Iris pigment epithelial cell (primary cell): ENCODE results near the gene SPATA13.

Experiments used
- DNase-seq: peaks from one replicate; pipeline ENCODE4 v3.0.0-alpha.2; 2011; ENCODE audit warnings: low read depth

Gene SPATA13

GRCh38 chr13:24223341-24224231 lies 63.1 kb downstream of the SPATA13 start:
- no peak for DNase-seq

GRCh38 chr13:24224232-24224680 lies 63.7 kb downstream of the SPATA13 start:
- DNase-seq = no peak

DNA sequence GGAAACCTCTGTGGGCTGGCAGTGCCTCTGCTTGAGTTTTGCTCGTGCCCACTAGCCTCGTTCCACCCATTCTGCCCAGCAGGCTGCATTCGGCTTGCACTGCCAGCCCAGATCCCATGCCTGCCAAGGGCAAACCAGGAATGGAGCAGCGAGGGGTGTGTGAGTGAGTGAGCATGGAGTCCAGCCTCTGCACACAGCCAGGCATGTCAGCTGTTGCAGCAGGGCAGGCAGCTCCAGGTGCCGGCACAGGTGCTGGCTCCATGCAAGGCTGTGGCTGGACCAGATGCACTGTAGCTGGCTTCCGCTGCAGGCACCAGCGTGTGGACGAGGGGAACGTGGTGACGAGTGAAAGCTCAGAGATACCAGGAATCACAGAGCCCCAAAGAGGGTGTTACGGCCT lies 64.5 kb downstream of the SPATA13 start:
- DNase-seq = no peak

GRCh38 chr13:24225930-24226329 lies 65.4 kb downstream of the SPATA13 start:
- no peak for DNase-seq

- no peak for DNase-seq
These were observed 66.2 kb downstream of the SPATA13 start for GRCh38 chr13:24226762-24227161.

GRCh38 chr13:24228852-24229458 lies 68.4 kb downstream of the SPATA13 start:
- peak; percentile 81 for DNase-seq

GRCh38 chr13:24230428-24231072 lies 70.0 kb downstream of the SPATA13 start:
- no peak for DNase-seq

DNA sequence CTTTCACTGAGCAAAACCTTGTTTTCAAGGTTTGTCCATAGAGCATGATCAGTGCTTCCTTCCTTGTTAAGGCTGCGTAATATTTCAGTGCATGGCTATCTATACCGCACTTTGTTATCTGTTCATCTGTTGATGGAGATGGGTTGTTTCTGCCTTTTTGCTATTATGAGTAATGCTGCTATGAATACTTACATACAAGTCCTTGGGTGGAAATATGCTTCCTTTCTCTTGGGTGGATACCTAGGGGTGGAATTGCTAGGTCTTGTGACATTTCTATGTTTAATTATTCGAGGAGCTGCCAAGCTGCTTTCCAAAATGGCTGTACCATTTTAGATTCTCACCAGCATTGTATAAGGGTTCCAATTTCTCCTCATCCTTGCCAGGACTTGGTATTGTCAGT lies 70.9 kb downstream of the SPATA13 start:
- no peak for DNase-seq

- no peak for DNase-seq
These were observed 71.5 kb downstream of the SPATA13 start for GRCh38 chr13:24232037-24232436.

GRCh38 chr13:24232474-24232873 lies 72.0 kb downstream of the SPATA13 start:
- no peak for DNase-seq

GRCh38 chr13:24233351-24233901 lies 72.9 kb downstream of the SPATA13 start:
- peak; percentile 63 for DNase-seq

- no peak for DNase-seq
These were observed 73.8 kb downstream of the SPATA13 start for GRCh38 chr13:24234200-24234915.

DNA sequence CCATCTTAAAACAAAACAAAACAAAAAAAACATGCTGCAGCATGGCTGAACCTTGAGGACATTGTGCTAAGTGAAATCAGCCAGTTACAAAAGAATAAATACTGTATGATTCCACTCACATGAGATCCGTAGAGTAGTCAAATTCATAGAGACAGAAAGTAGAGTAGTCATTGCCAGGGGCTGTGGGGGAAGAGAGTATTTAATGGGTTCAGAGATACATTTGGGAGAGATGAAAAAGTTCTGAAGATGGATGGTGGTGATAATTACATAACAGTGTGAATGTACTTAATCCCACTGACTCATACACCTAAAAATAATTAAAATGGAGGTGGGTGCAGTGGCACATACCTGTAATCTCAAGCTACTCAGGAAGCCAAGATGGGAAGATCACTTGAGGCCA lies 76.8 kb downstream of the SPATA13 start:
- no peak for DNase-seq

DNA sequence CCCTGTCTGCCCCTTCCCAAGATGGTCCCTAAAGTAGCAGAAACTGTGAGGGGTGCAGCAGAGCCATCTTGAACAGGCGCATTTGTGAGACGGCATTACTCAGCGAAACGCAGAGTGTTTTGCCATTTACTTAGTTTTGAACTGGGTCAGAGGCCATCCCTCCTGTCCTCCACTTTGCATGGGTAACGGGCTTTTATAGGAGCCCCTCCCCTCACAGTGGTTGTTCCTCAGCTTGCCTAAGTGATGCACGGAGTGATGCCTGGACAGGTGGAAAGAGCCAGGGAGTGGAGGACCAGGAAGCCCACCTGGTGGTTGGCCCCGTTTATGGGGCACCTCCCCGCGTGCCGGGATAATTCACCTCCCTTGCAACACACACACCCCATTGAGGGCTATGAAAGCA lies 80.8 kb downstream of the SPATA13 start:
- no peak for DNase-seq

GRCh38 chr13:24242100-24242499 lies 81.6 kb downstream of the SPATA13 start:
- DNase-seq = no peak

DNA sequence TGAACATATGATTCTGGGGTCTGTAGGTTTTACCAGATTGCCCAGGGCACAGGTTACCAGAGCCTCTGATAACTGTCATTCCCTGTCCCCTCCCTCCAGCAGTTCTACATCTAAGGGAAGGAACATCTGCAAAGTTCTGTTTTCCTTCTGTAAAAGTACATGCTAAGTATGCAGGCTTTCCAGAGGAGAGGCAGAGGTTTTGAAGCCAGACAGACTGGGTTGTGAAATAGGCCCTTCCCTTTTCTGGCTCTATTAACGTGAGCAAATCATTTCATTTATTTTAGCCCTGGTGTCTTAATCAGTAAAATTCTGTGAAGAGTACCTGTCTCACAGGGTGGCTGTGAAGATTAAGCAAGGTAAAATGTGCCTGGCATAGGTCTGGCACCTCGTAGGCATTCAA lies 82.8 kb downstream of the SPATA13 start:
- peak; percentile 11 for DNase-seq

GRCh38 chr13:24244802-24245201 lies 84.3 kb downstream of the SPATA13 start:
- no peak for DNase-seq

GRCh38 chr13:24247016-24247415 lies 86.5 kb downstream of the SPATA13 start:
- DNase-seq = no peak

DNA sequence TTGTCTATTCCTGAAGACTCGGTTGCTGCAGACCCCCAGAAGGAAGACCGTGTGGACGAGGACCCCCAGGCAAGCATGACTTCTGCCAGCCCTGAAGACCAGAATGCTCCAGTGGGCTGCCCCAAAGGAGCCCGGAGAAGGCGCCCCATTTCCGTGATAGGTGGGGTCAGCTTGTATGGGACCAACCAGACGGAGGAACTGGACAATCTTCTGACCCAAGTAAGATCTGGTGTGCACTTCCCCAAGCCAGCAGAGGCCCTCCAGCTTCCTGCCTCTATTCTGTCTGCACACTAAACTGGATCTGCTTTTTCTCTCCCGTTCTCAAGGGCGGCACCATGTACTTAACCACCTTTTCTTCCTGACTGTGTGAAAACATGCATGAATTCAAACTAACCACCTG lies 89.1 kb downstream of the SPATA13 start:
- no peak for DNase-seq

GRCh38 chr13:24250376-24251057 lies 90.0 kb downstream of the SPATA13 start:
- DNase-seq = no peak

- DNase-seq = no peak
These were observed 91.0 kb downstream of the SPATA13 start for GRCh38 chr13:24251525-24251924.
